ENCODE results near the gene MYCN.

GRCh38 chr2:15897431-15898098 is 42.8 kb upstream of the MYCN start:
- no peak for TF ChIP-seq CTCF (CRISPR knock-in tag; IDR thresholded peaks at IDR 0.05)
- no peak for TF ChIP-seq ZNF503 (CRISPR knock-in tag; IDR thresholded peaks at IDR 0.05)
- no peak for TF ChIP-seq PAWR (CRISPR knock-in tag; IDR thresholded peaks at IDR 0.05; ENCODE audit: borderline replicate concordance)
- no peak for TF ChIP-seq ZNF724P (CRISPR knock-in tag; IDR thresholded peaks at IDR 0.05; ENCODE audit: borderline replicate concordance)
- TF ChIP-seq ZC3H13 (CRISPR knock-in tag; IDR thresholded peaks at IDR 0.05), result no peak
- no peak for TF ChIP-seq KLF12 (CRISPR knock-in tag; IDR thresholded peaks at IDR 0.05; ENCODE audit: borderline replicate concordance)
- TF ChIP-seq, protein P1, sequence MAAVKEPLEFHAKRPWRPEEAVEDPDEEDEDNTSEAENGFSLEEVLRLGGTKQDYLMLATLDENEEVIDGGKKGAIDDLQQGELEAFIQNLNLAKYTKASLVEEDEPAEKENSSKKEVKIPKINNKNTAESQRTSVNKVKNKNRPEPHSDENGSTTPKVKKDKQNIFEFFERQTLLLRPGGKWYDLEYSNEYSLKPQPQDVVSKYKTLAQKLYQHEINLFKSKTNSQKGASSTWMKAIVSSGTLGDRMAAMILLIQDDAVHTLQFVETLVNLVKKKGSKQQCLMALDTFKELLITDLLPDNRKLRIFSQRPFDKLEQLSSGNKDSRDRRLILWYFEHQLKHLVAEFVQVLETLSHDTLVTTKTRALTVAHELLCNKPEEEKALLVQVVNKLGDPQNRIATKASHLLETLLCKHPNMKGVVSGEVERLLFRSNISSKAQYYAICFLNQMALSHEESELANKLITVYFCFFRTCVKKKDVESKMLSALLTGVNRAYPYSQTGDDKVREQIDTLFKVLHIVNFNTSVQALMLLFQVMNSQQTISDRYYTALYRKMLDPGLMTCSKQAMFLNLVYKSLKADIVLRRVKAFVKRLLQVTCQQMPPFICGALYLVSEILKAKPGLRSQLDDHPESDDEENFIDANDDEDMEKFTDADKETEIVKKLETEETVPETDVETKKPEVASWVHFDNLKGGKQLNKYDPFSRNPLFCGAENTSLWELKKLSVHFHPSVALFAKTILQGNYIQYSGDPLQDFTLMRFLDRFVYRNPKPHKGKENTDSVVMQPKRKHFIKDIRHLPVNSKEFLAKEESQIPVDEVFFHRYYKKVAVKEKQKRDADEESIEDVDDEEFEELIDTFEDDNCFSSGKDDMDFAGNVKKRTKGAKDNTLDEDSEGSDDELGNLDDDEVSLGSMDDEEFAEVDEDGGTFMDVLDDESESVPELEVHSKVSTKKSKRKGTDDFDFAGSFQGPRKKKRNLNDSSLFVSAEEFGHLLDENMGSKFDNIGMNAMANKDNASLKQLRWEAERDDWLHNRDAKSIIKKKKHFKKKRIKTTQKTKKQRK (IDR thresholded peaks at IDR 0.05; ENCODE audit: low read length), result no peak
- TF ChIP-seq ZNF274 (CRISPR knock-in tag; IDR thresholded peaks at IDR 0.05), result no peak
- TF ChIP-seq REST (IDR thresholded peaks at IDR 0.05; ENCODE audit: borderline replicate concordance in 1 of 2, low read depth in 1 of 2, low read length in 2 of 2), result no peak

Data from HepG2 (cell line).